Stomach smooth muscle (tissue), 2 donors: ENCODE data around the gene SIK3.

Source experiments
- H3K27ac ChIP-seq: one replicate; pipeline ENCODE4 v1.7.0; 2013; ENCODE audit warnings: mild to moderate bottlenecking, low read length, inconsistent platforms
- H3K27me3 ChIP-seq, 2 donors: one replicate each; pipeline ENCODE4 v1.7.0; 2013; ENCODE audit warnings: low read length in 2 of 2; ENCODE audit not compliant: insufficient read depth in 2 of 2, control insufficient read depth in 1 of 2
- H3K36me3 ChIP-seq, 2 donors: one replicate each; pipeline ENCODE4 v1.7.0; 2013; ENCODE audit warnings: low read length in 2 of 2; ENCODE audit not compliant: control insufficient read depth in 2 of 2, insufficient read depth in 2 of 2
- H3K4me1 ChIP-seq: one replicate; pipeline ENCODE4 v1.7.0; 2013; ENCODE audit warnings: low read length; ENCODE audit not compliant: control insufficient read depth, insufficient read depth
- H3K4me3 ChIP-seq, 2 donors: one replicate each; pipeline ENCODE4 v1.7.0; 2013; ENCODE audit warnings: low read length in 2 of 2
- H3K9ac ChIP-seq, 2 donors: one replicate each; pipeline ENCODE4 v1.7.0; 2013; ENCODE audit warnings: low read length in 2 of 2, mild to moderate bottlenecking in 1 of 2
- H3K9me3 ChIP-seq, 2 donors: one replicate each; pipeline ENCODE4 v1.7.0; 2013; ENCODE audit warnings: low read length in 2 of 2; ENCODE audit not compliant: control insufficient read depth in 2 of 2
- donor health status: healthy.
- donor health status: Pancreatic carcinoma.

SIK3 gene

GRCh38 chr11:116865696-116866095, 232.5 kb downstream of the SIK3 start:
- H3K36me3 ChIP-seq, result peaks cover 47 to 65% of the 10 kb centered on the region in 2 donors
- no peaks in the 10 kb centered on the region for H3K9me3 ChIP-seq
- H3K4me1 ChIP-seq, result peaks cover 6% of the 10 kb centered on the region
- H3K27me3 ChIP-seq, result no peaks in the 10 kb centered on the region
- no peak overlapping the region for H3K9ac ChIP-seq
- H3K27ac ChIP-seq, result no peak overlapping the region
- H3K4me3 ChIP-seq, result no peak overlapping the region

DNA sequence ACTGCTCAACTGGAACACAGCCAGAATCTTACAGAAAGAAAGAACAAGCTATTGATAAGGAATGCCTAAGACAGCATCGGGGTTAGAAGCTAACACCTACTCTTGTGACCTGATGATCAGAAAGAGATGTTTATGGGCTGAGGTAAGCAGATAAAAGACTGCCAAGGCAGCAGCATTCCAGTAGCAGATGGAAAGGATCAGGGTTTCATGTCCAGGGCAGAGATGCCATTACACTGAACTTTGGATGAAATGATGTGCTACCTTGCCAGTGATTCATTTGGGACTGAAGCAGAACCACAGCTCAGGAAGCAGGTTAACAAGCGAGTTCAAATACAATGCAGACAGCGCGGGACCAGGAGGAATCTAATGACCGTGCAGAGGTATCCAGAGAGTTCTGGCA, 233.7 kb downstream of the SIK3 start:
- Histone ChIP-seq H3K9ac (no peak overlapping the region), H3K4me1 (peaks cover 6% of the 10 kb centered on the region), H3K27ac (no peak overlapping the region), H3K36me3 (peaks cover 41 to 66% of the 10 kb centered on the region in 2 donors), H3K27me3 (no peaks in the 10 kb centered on the region), H3K4me3 (no peak overlapping the region), H3K9me3 (no peaks in the 10 kb centered on the region)

DNA sequence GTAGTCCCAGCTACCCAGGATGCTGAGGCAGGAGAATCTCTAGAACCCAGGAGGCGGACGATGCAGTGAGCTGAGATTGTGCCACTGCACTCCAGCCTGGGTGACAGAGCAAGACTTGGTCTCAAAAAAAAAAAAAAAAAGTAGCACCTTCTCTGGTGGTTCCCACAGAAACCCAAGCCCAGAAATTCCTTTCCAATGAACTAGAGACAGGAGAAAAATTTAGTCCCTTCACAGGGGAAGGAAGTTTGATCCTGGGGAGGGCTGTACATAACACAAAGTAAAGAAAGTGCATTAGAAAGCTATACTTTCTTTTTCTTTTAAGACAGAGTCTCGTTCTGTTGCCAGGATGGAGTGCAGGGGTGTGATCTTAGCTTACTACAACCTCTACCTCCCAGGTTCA, 235.3 kb downstream of the SIK3 start:
- Histone ChIP-seq H3K9me3 (no peaks in the 10 kb centered on the region), H3K36me3 (peaks cover 46 to 75% of the 10 kb centered on the region in 2 donors), H3K4me3 (no peak overlapping the region), H3K9ac (no peak overlapping the region), H3K4me1 (peaks cover 5% of the 10 kb centered on the region), H3K27ac (no peak overlapping the region), H3K27me3 (no peaks in the 10 kb centered on the region)

GRCh38 chr11:116862185-116862584, 236.0 kb downstream of the SIK3 start:
- no peak overlapping the region for H3K4me3 ChIP-seq
- H3K27ac ChIP-seq, result no peak overlapping the region
- H3K36me3 ChIP-seq, result peaks cover 45 to 74% of the 10 kb centered on the region in 2 donors
- H3K27me3 ChIP-seq, result no peaks in the 10 kb centered on the region
- H3K4me1 ChIP-seq, result no peaks in the 10 kb centered on the region
- no peaks in the 10 kb centered on the region for H3K9me3 ChIP-seq
- H3K9ac ChIP-seq, result no peak overlapping the region

- Histone ChIP-seq H3K4me1 (no peaks in the 10 kb centered on the region), H3K27me3 (no peaks in the 10 kb centered on the region), H3K36me3 (peaks cover 42 to 70% of the 10 kb centered on the region in 2 donors), H3K9me3 (no peaks in the 10 kb centered on the region), H3K27ac (no peak overlapping the region), H3K9ac (no peak overlapping the region), H3K4me3 (no peak overlapping the region)
These were observed 236.7 kb downstream of the SIK3 start for GRCh38 chr11:116861539-116861938.

- Histone ChIP-seq H3K9me3 (no peaks in the 10 kb centered on the region), H3K4me1 (no peaks in the 10 kb centered on the region), H3K9ac (no peak overlapping the region), H3K27ac (no peak overlapping the region), H3K36me3 (peaks cover 42 to 67% of the 10 kb centered on the region in 2 donors), H3K4me3 (no peak overlapping the region), H3K27me3 (no peaks in the 10 kb centered on the region)
These were observed 237.9 kb downstream of the SIK3 start for GRCh38 chr11:116860303-116860702.

- H3K4me1 ChIP-seq, result no peaks in the 10 kb centered on the region
- H3K4me3 ChIP-seq, result no peak overlapping the region
- no peaks in the 10 kb centered on the region for H3K9me3 ChIP-seq
- no peak overlapping the region for H3K9ac ChIP-seq
- H3K27ac ChIP-seq, result no peak overlapping the region
- peaks cover 36 to 63% of the 10 kb centered on the region in 2 donors for H3K36me3 ChIP-seq
- no peaks in the 10 kb centered on the region for H3K27me3 ChIP-seq
These were observed 239.1 kb downstream of the SIK3 start for GRCh38 chr11:116859175-116859574.

DNA sequence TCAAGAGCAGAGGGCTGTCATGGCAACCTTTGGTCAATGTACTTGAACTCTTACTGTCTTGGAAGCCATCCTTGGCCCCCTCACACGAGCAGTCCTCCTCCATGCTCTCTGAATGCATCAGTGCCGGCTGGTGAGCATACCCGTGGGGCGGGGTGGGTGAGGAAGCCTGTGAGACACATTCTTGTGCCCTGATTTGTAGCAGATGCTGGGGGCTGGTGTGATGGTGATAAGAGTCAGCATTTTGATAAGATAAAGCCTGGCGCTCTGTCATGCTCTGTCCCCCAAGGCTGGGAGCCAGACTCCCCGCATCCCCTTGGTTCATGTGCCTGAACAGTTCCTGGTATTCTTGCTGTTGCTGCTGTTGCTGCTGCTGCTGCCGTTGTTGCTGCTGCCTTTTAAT, 240.3 kb downstream of the SIK3 start:
- Histone ChIP-seq H3K27ac (no peak overlapping the region), H3K4me3 (no peak overlapping the region), H3K9ac (no peak overlapping the region), H3K9me3 (no peaks in the 10 kb centered on the region), H3K36me3 (peaks cover 38 to 56% of the 10 kb centered on the region in 2 donors), H3K27me3 (no peaks in the 10 kb centered on the region), H3K4me1 (no peaks in the 10 kb centered on the region)

DNA sequence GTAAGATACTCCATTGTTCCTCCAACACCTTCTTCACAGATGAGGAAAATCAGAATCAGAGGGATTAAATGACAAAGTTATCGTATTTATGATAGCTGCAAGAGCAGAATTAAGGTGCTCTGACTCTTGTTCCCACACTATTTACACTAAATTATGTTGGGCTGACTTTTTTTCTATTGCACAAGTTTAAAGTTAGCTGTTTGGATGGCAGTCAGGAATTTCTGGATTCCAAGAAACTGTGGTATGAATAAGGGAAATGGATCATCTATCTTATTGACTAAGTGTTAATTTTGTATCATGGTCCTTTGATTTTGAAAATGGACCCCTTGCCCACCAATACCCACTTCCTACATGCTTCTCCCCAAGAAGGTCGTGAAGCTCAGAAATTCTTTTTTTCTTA, 240.9 kb downstream of the SIK3 start:
- no peak overlapping the region for H3K27ac ChIP-seq
- peaks cover 38 to 51% of the 10 kb centered on the region in 2 donors for H3K36me3 ChIP-seq
- no peaks in the 10 kb centered on the region for H3K9me3 ChIP-seq

DNA sequence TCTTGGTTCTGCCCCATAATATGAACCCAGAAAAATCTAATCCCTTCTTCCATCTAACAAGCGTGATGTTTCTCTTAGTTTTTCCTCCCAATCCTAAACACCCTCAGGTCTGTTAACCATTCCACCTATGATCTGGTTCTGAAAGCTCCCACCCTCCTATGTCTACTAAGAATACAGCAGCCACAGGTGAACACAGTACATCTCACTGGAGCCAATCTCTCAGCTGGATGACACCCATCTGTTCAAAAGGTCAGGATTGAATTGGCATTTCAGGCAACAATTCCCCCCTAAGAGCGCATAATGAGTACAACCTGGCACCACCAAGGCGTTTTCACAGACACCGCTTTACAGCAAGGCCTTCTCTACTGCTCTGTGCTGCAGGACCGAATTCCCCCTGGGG, 241.8 kb downstream of the SIK3 start:
- no peaks in the 10 kb centered on the region for H3K27me3 ChIP-seq
- peaks cover 29 to 47% of the 10 kb centered on the region in 2 donors for H3K36me3 ChIP-seq
- no peak overlapping the region for H3K27ac ChIP-seq
- H3K4me3 ChIP-seq, result no peak overlapping the region
- no peaks in the 10 kb centered on the region for H3K4me1 ChIP-seq
- H3K9me3 ChIP-seq, result no peaks in the 10 kb centered on the region
- H3K9ac ChIP-seq, result no peak overlapping the region

More for the DNA sequence above, 240.9 kb downstream of the SIK3 start:
- no peaks in the 10 kb centered on the region for H3K4me1 ChIP-seq
- H3K4me3 ChIP-seq, result no peak overlapping the region
- no peaks in the 10 kb centered on the region for H3K27me3 ChIP-seq
- H3K9ac ChIP-seq, result no peak overlapping the region

GRCh38 chr11:116855413-116855812, 242.8 kb downstream of the SIK3 start:
- Histone ChIP-seq H3K9ac (no peak overlapping the region), H3K4me3 (no peak overlapping the region), H3K27ac (no peak overlapping the region), H3K4me1 (no peaks in the 10 kb centered on the region), H3K9me3 (no peaks in the 10 kb centered on the region), H3K36me3 (peaks cover 24 to 38% of the 10 kb centered on the region in 2 donors), H3K27me3 (no peaks in the 10 kb centered on the region)
